DMS 273 (cell line): ENCODE data around the gene RABGAP1.
"Not testable (repeated sequence)": the region's sequence is repeated elsewhere in the genome, so short reads cannot be mapped to it uniquely, and the experiment has no call there.

ENCODE experiments used
- DNase-seq: peaks from one replicate; lab custom pipeline; 2025; ENCODE audit not compliant: unreplicated experiment; lab: John Stamatoyannopoulos, UW

The RABGAP1 gene

GRCh38 chr9:122940749-122941581 is at the start of gene RABGAP1:
RABGAP1 (plus strand) TSS chr9:122941020; CDS start chr9:122957060, 16,040 bp downstream.
- peak; percentile 99 for DNase-seq

GRCh38 chr9:122897969-122898368 is 42.9 kb upstream of the RABGAP1 start:
- no peak for DNase-seq

GRCh38 chr9:122900791-122901190 is 40.0 kb upstream of the RABGAP1 start:
- no peak for DNase-seq

- DNase-seq: peak; percentile 69
Measured at GRCh38 chr9:122904466-122904822, 36.4 kb upstream of the RABGAP1 start.

- peak; percentile 100 for DNase-seq
Measured at GRCh38 chr9:122904823-122905710, 35.8 kb upstream of the RABGAP1 start, which contains the start of gene RC3H2. RC3H2 (minus strand) TSS chr9:122905359; CDS start chr9:122897509, 7,850 bp downstream.

- DNase-seq: not testable (repeated sequence)
Measured at GRCh38 chr9:122906122-122906521, 34.7 kb upstream of the RABGAP1 start.

GRCh38 chr9:122912671-122912963 is 28.2 kb upstream of the RABGAP1 start:
- DNase-seq: no peak

- peak; percentile 90 for DNase-seq
Measured at GRCh38 chr9:122912964-122913673, 27.7 kb upstream of the RABGAP1 start, which contains the start of gene ZBTB6. ZBTB6 (minus strand) TSS chr9:122913323; CDS start chr9:122912072, 1,251 bp downstream.

- DNase-seq: no peak
Measured at GRCh38 chr9:122918310-122918709, 22.5 kb upstream of the RABGAP1 start.

- DNase-seq: no peak
Measured at GRCh38 chr9:122922713-122923112, 18.1 kb upstream of the RABGAP1 start.

GRCh38 chr9:122923947-122924346 is 16.9 kb upstream of the RABGAP1 start:
- no peak for DNase-seq

GRCh38 chr9:122929796-122930354 is 10.9 kb upstream of the RABGAP1 start:
- DNase-seq: no peak

- peak; percentile 17 for DNase-seq
Measured at GRCh38 chr9:122930541-122931225, 10.1 kb upstream of the RABGAP1 start.

- peak; percentile 97 for DNase-seq
Measured at GRCh38 chr9:122931226-122932121, 9.3 kb upstream of the RABGAP1 start, which contains the start of gene ZBTB26. ZBTB26 (minus strand) TSS chr9:122931512; CDS start chr9:122919934, 11,578 bp downstream.

- DNase-seq: no peak
Measured at GRCh38 chr9:122936464-122936863, 4.4 kb upstream of the RABGAP1 start.

GRCh38 chr9:122936883-122937282 is 3.9 kb upstream of the RABGAP1 start:
- DNase-seq: no peak

- no peak for DNase-seq
Measured at GRCh38 chr9:122939601-122940000, 1.2 kb upstream of the RABGAP1 start.

- no peak for DNase-seq
Measured at GRCh38 chr9:122940454-122940748, 419 bp upstream of the RABGAP1 start.

GRCh38 chr9:122941582-122942234 is 888 bp downstream of the RABGAP1 start:
- DNase-seq: peak; percentile 42
